K562 (cell line): Measurements from ENCODE around the gene AP2S1. TPM values are rescaled to one million over a fixed set of nuclear protein-coding genes. Genes with fewer than 3 reads are reported as not detected.

Source experiments
- BCL6 ChIP-seq: fragments of 250-450 bp; sonication (Bioruptor Pico); IDR thresholded peaks from 2 replicates; pipeline ENCODE4 v1.4.0; 2020
- CHD4 ChIP-seq: fragments of 200-600 bp; sonication (generic); IDR thresholded peaks from 3 replicates; pipeline ENCODE4 v1.6.1; 2012; ENCODE audit warnings: low read depth, mild to moderate bottlenecking, mixed read lengths, low read length, inconsistent platforms; ENCODE audit not compliant: insufficient read depth, insufficient replicate concordance, poor library complexity, severe bottlenecking
- HDAC6 ChIP-seq: IDR thresholded peaks from 2 replicates; pipeline ENCODE4 v1.6.1; 2012; ENCODE audit warnings: low read depth, mild to moderate bottlenecking, control low read depth, inconsistent platforms, low read length, moderate library complexity
- MCM5 ChIP-seq: fragments of 450-650 bp; IDR thresholded peaks from 2 replicates; pipeline ENCODE4 v1.6.1; 2016; ENCODE audit warnings: low read depth
- MIER1 ChIP-seq: fragments of 450-650 bp; IDR thresholded peaks from 2 replicates; pipeline ENCODE4 v1.6.1; 2016; ENCODE audit warnings: antibody characterized with exemption, mild to moderate bottlenecking, low read depth
- MXI1 ChIP-seq: IDR thresholded peaks from 2 replicates; pipeline ENCODE4 v1.6.1; 2011; ENCODE audit warnings: low read depth, mild to moderate bottlenecking, improper control_type of control experiment, low read length
- NONO ChIP-seq, 2 experiments: fragments of 200-400 bp in 1 of 2; fragments of 450-650 bp in 1 of 2; formaldehyde crosslinking in 1 of 2; IDR thresholded peaks; 2 replicates each; pipeline ENCODE4 v1.6.1; 2017; ENCODE audit warnings: low read depth in 2 of 2, mild to moderate bottlenecking in 2 of 2, moderate library complexity in 2 of 2, low read length in 1 of 2
- NR3C1 ChIP-seq: sonication (generic); formaldehyde crosslinking; IDR thresholded peaks from 2 replicates; pipeline ENCODE4 v1.8.1; 2022; ENCODE audit warnings: missing genetic modification reagents
- PCBP1 ChIP-seq: fragments of 200-400 bp; formaldehyde crosslinking; IDR thresholded peaks from 2 replicates; pipeline ENCODE4 v1.6.1; 2018; ENCODE audit warnings: mild to moderate bottlenecking, low read depth, low read length; ENCODE audit not compliant: poor library complexity, severe bottlenecking
- PHB ChIP-seq: fragments of 250-450 bp; sonication (Bioruptor Pico); IDR thresholded peaks from 2 replicates; pipeline ENCODE4 v1.5.0; 2021
- PKNOX1 ChIP-seq: fragments of 450-650 bp; IDR thresholded peaks from 2 replicates; pipeline ENCODE4 v1.6.1; 2016
- POLR2B ChIP-seq: fragments of 450-650 bp; IDR thresholded peaks from 2 replicates; pipeline ENCODE4 v1.6.1; 2018; ENCODE audit warnings: low read depth; ENCODE audit not compliant: partially characterized antibody
- PRMT5 ChIP-seq: sonication (generic); formaldehyde crosslinking; IDR thresholded peaks from 2 replicates; pipeline ENCODE4 v1.5.0; 2020; ENCODE audit warnings: missing genetic modification reagents
- RB1 ChIP-seq: fragments of 450-650 bp; IDR thresholded peaks from 2 replicates; pipeline ENCODE4 v1.6.1; 2017; ENCODE audit warnings: low read depth, mild to moderate bottlenecking
- RBM39 ChIP-seq: fragments of 200-400 bp; formaldehyde crosslinking; optimal IDR thresholded peaks from 2 replicates; pipeline ENCODE3; 2018; ENCODE audit warnings: low read depth, low read length
- SMARCE1 ChIP-seq: fragments of 450-650 bp; IDR thresholded peaks from 2 replicates; pipeline ENCODE4 v1.7.1; 2016; ENCODE audit warnings: mild to moderate bottlenecking
- SRSF9 ChIP-seq: fragments of 200-400 bp; formaldehyde crosslinking; IDR thresholded peaks from 2 replicates; pipeline ENCODE4 v1.6.1; 2017; ENCODE audit warnings: low read depth, low read length, borderline replicate concordance
- ZNF511 ChIP-seq: sonication (generic); formaldehyde crosslinking; IDR thresholded peaks from 2 replicates; pipeline ENCODE4 v1.8.0; 2022; ENCODE audit warnings: mild to moderate bottlenecking, missing genetic modification reagents
- ZSCAN32 ChIP-seq: fragments of 450-650 bp; formaldehyde crosslinking; IDR thresholded peaks from 2 replicates; pipeline ENCODE4 v1.4.0; 2020; ENCODE audit warnings: mild to moderate bottlenecking, moderate library complexity
- polyA plus RNA-seq, 8 experiments: library from polyadenylated mRNA; depleted of rRNA in 4 of 8; stranded (reverse) in 5 of 8; unstranded in 3 of 8; fragments of >200 nt; fragmentation: Nextera tagmentation in 2 of 8; fragmentation: Illumina TruSeq in 1 of 8; extraction: Ambion mirVana in 2 of 8; extraction: Trizol in 1 of 8; gene quantifications; 2 replicates each; pipeline versions ENCODE4 v1.2.1 to v1.2.3, GENCODE V29; 2011 to 2014; ENCODE audit warnings: inconsistent platforms in 1 of 8, missing spikeins in 1 of 8
- total RNA-seq, 7 experiments: library from RNA; depleted of rRNA in 6 of 7; stranded (reverse); fragments of >200 nt in 6 of 7; fragmentation: Illumina TruSeq in 2 of 7; extraction: Trizol in 2 of 7; gene quantifications; 2 replicates each; pipeline versions ENCODE4 v1.2.1 to v1.2.3, GENCODE V29; 2011 to 2021; ENCODE audit warnings: low replicate concordance in 1 of 7
- TF ChIP-seq, protein P1 (sequence below): IDR thresholded peaks from 2 replicates; pipeline ENCODE4 v1.6.1; 2014; ENCODE audit warnings: antibody characterized with exemption
- TF ChIP-seq, protein P2 (sequence below): sonication (generic); formaldehyde crosslinking; IDR thresholded peaks from 2 replicates; pipeline ENCODE4 v1.9.0; 2022; ENCODE audit warnings: mild to moderate bottlenecking, missing genetic modification reagents
- TF ChIP-seq, protein P3 (sequence below): fragments of 450-650 bp; IDR thresholded peaks from 2 replicates; pipeline ENCODE4 v1.6.1; 2014; ENCODE audit warnings: low read depth, mild to moderate bottlenecking, moderate library complexity, borderline replicate concordance
- TF ChIP-seq, protein P4 (sequence below): fragments of 250-450 bp; sonication (Bioruptor Pico); IDR thresholded peaks from 2 replicates; pipeline ENCODE4 v1.8.0; 2022; ENCODE audit warnings: inconsistent platforms, mild to moderate bottlenecking, moderate library complexity, borderline replicate concordance

AP2S1 gene
- total and polyA plus RNA-seq, 9 of the 15 experiments (the other 6 are each of a cell fraction or from before 2014, with no cell fraction given): 32.4 to 294 (median 136) TPM

GRCh38 chr19:46860125-46860845 is 9.6 kb upstream of the AP2S1 start (continued):
- TF ChIP-seq, protein P1, sequence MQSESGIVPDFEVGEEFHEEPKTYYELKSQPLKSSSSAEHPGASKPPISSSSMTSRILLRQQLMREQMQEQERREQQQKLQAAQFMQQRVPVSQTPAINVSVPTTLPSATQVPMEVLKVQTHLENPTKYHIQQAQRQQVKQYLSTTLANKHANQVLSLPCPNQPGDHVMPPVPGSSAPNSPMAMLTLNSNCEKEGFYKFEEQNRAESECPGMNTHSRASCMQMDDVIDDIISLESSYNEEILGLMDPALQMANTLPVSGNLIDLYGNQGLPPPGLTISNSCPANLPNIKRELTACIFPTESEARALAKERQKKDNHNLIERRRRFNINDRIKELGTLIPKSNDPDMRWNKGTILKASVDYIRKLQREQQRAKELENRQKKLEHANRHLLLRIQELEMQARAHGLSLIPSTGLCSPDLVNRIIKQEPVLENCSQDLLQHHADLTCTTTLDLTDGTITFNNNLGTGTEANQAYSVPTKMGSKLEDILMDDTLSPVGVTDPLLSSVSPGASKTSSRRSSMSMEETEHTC: no peak
- no peak for TF ChIP-seq NR3C1
- no peak for TF ChIP-seq SMARCE1
- TF ChIP-seq ZNF511 (CRISPR knock-in tag): peak; percentile 68; the same call in 1 of the 2 replicates
- TF ChIP-seq, protein P2, sequence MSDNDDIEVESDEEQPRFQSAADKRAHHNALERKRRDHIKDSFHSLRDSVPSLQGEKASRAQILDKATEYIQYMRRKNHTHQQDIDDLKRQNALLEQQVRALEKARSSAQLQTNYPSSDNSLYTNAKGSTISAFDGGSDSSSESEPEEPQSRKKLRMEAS: peak; percentile 90
- TF ChIP-seq RBM39: no peak
- TF ChIP-seq ZSCAN32: peak; percentile 6; the same call in 1 of the 2 replicates
- TF ChIP-seq MIER1: no peak
- no peak for TF ChIP-seq MCM5
- TF ChIP-seq, protein P3, sequence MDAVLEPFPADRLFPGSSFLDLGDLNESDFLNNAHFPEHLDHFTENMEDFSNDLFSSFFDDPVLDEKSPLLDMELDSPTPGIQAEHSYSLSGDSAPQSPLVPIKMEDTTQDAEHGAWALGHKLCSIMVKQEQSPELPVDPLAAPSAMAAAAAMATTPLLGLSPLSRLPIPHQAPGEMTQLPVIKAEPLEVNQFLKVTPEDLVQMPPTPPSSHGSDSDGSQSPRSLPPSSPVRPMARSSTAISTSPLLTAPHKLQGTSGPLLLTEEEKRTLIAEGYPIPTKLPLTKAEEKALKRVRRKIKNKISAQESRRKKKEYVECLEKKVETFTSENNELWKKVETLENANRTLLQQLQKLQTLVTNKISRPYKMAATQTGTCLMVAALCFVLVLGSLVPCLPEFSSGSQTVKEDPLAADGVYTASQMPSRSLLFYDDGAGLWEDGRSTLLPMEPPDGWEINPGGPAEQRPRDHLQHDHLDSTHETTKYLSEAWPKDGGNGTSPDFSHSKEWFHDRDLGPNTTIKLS: peak; percentile 43; the same call in 1 of the 2 replicates
- TF ChIP-seq BCL6 (CRISPR knock-in tag): no peak
- TF ChIP-seq HDAC6: no peak
- TF ChIP-seq CHD4: no peak
- TF ChIP-seq RB1: no peak; the same call in none of the 2 replicates
- no peak for TF ChIP-seq PRMT5 (CRISPR knock-in tag)
- TF ChIP-seq PKNOX1: no peak
- no peak for TF ChIP-seq PCBP1
- peak; percentile 68 to 96; a peak in 3 of 4 replicates for TF ChIP-seq NONO (IDR thresholded peaks at IDR 0.05; ENCODE audit: low read depth in 2 of 2, low read length in 1 of 2)
- TF ChIP-seq, protein P4, sequence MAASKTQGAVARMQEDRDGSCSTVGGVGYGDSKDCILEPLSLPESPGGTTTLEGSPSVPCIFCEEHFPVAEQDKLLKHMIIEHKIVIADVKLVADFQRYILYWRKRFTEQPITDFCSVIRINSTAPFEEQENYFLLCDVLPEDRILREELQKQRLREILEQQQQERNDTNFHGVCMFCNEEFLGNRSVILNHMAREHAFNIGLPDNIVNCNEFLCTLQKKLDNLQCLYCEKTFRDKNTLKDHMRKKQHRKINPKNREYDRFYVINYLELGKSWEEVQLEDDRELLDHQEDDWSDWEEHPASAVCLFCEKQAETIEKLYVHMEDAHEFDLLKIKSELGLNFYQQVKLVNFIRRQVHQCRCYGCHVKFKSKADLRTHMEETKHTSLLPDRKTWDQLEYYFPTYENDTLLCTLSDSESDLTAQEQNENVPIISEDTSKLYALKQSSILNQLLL (CRISPR knock-in tag): no peak
- no peak for TF ChIP-seq SRSF9
- no peak for TF ChIP-seq PHB
- peak; percentile 92 for TF ChIP-seq POLR2B
- TF ChIP-seq MXI1: peak; percentile 61; the same call in 1 of the 2 replicates
